Measurements from ENCODE around the gene SASH1. TPM values are rescaled to one million over a fixed set of nuclear protein-coding genes. Genes with fewer than 3 reads are reported as not detected.

SASH1 gene
- total and polyA plus RNA-seq, 9 of the 15 experiments (the other 6 are each of a cell fraction or from before 2014, with no cell fraction given), result 0.35 to 3.5 (median 1.6) TPM

DNA sequence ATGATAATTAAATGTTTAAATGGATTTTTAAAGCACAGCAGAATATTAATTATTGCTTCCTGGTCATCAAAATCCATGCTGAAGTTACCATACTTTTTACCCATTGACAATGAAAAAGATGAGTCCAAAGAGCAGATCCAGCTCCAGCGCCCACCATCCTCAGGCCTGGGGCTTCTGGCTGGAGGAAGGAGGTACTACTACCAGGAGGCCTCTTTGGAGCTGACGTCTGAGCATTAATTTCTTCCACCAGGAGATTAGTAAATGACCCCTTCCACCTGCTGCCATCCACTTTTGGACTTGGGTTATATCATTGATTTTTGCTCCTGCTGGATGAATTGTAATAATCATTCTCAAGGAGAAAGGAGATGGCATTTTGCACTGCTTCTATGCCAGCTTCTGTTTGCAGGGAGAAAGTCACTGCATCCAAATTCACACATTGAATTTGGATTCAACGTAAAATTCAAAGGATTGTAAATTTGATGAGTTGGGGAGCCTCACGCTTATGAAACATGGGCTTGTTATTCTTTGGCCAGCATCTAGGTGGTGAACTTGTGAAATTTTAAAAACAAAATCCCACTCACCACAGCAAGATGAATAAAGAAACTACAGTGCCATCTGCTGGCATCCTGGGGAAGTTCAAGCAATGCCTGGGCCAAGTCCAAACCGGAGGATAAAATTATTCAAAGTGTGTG lies 121.8 kb downstream of the SASH1 start:
- Histone ChIP-seq H3K9me1 (ENCODE audit: control insufficient read depth, insufficient read depth, low read length) (no peaks in the 10 kb centered on the region), H3K4me3 (no peak overlapping the region), H3K4me1 (replicated peaks in 1 of 2; ENCODE audit: control insufficient read depth in 2 of 2, insufficient read depth in 2 of 2, low read length in 2 of 2) (no peaks in the 10 kb centered on the region), H3K4me2 (ENCODE audit: insufficient read depth, low read length) (no peak overlapping the region), H2AFZ (ENCODE audit: low read depth, low read length) (no peak overlapping the region), H3K9me3 (replicated peaks; ENCODE audit: control insufficient read depth, insufficient read depth, low read depth, low read length) (no peaks in the 10 kb centered on the region), H3K36me3 (ENCODE audit: control insufficient read depth, insufficient read depth, low read length) (no peaks in the 10 kb centered on the region), H3K27me3 (ENCODE audit: control insufficient read depth in 2 of 2, insufficient read depth in 2 of 2, low read length in 2 of 2) (peaks cover 8 to 13% of the 10 kb centered on the region in 2 experiments; a peak in 3 of 5 replicates), H4K20me1 (replicated peaks; ENCODE audit: control insufficient read depth, insufficient read depth, low read length) (no peaks in the 10 kb centered on the region), H3K9ac (ENCODE audit: insufficient read depth in 1 of 2, low read depth in 2 of 2, low read length in 2 of 2) (no peak overlapping the region), H3K79me2 (ENCODE audit: control insufficient read depth, insufficient read depth, low read length) (no peaks in the 10 kb centered on the region), H3K27ac (ENCODE audit: extremely low read depth, low read depth, low read length) (no peak overlapping the region)
- DNase-seq (ENCODE audit: extremely low read depth in 1 of 4, low spot score in 3 of 4) (peak; percentile 71 to 77 (median 72)), ATAC-seq (peak; percentile 97), FAIRE-seq (peak; percentile 95)
- BruUV-seq (replicated peaks), result no TSS peak
- WGBS (ENCODE audit: insufficient coverage, low coverage, missing lambda C conversion rate), result 4% methylated on average over 5 of the region's 5 CpGs
- CTCF ChIA-PET (ENCODE audit: low intra/inter-chr PET ratio), result interaction anchor here (0.7 to 2.5 kb wide), 5 partner anchors 230 to 1073 kb away, joined by 3 to 12 read pairs (median 5); no protein-coding TSS in a partner anchor
- POLR2A ChIA-PET, result interaction anchor here (0.6 kb wide), 1 partner anchor 1025 kb away, joined by 3 read pairs; no protein-coding TSS in a partner anchor
- in situ Hi-C loops (cut with MboI), result no loop called here
- intact Hi-C loops (cut with micrococcal nuclease), result loop anchor here (1.0 to 10.0 kb wide), 3 partner anchors 287 to 958 kb away; no protein-coding TSS in a partner anchor
- TF ChIP-seq MYBL2 (IDR thresholded peaks at IDR 0.05; ENCODE audit: low read depth) (no peak), MYBL2 (CRISPR knock-in tag; IDR thresholded peaks at IDR 0.05; ENCODE audit: borderline replicate concordance) (no peak), RAD21 (CRISPR knock-in tag; conservative IDR thresholded peaks at IDR 0.05 in 1 of 2, IDR thresholded peaks at IDR 0.05 in 1 of 2) (peak; percentile 81 to 85), DDX20 (tag; IDR thresholded peaks at IDR 0.05; ENCODE audit: low read depth) (no peak), SOX6 (IDR thresholded peaks at IDR 0.05) (no peak), MBD2 (IDR thresholded peaks at IDR 0.05; ENCODE audit: borderline replicate concordance, low read depth) (no peak), SUPT5H (IDR thresholded peaks at IDR 0.05) (no peak), ZC3H4 (CRISPR knock-in tag; IDR thresholded peaks at IDR 0.05; ENCODE audit: borderline replicate concordance) (no peak)
- TF ChIP-seq, protein P1, sequence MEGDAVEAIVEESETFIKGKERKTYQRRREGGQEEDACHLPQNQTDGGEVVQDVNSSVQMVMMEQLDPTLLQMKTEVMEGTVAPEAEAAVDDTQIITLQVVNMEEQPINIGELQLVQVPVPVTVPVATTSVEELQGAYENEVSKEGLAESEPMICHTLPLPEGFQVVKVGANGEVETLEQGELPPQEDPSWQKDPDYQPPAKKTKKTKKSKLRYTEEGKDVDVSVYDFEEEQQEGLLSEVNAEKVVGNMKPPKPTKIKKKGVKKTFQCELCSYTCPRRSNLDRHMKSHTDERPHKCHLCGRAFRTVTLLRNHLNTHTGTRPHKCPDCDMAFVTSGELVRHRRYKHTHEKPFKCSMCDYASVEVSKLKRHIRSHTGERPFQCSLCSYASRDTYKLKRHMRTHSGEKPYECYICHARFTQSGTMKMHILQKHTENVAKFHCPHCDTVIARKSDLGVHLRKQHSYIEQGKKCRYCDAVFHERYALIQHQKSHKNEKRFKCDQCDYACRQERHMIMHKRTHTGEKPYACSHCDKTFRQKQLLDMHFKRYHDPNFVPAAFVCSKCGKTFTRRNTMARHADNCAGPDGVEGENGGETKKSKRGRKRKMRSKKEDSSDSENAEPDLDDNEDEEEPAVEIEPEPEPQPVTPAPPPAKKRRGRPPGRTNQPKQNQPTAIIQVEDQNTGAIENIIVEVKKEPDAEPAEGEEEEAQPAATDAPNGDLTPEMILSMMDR (IDR thresholded peaks at IDR 0.05 in 2 of 3, conservative IDR thresholded peaks at IDR 0.05 in 1 of 3; ENCODE audit: insufficient read depth in 2 of 3, low read depth in 1 of 3, low read length in 3 of 3), result peak; percentile 91 to 98 (median 94)
- TF ChIP-seq, protein P2, sequence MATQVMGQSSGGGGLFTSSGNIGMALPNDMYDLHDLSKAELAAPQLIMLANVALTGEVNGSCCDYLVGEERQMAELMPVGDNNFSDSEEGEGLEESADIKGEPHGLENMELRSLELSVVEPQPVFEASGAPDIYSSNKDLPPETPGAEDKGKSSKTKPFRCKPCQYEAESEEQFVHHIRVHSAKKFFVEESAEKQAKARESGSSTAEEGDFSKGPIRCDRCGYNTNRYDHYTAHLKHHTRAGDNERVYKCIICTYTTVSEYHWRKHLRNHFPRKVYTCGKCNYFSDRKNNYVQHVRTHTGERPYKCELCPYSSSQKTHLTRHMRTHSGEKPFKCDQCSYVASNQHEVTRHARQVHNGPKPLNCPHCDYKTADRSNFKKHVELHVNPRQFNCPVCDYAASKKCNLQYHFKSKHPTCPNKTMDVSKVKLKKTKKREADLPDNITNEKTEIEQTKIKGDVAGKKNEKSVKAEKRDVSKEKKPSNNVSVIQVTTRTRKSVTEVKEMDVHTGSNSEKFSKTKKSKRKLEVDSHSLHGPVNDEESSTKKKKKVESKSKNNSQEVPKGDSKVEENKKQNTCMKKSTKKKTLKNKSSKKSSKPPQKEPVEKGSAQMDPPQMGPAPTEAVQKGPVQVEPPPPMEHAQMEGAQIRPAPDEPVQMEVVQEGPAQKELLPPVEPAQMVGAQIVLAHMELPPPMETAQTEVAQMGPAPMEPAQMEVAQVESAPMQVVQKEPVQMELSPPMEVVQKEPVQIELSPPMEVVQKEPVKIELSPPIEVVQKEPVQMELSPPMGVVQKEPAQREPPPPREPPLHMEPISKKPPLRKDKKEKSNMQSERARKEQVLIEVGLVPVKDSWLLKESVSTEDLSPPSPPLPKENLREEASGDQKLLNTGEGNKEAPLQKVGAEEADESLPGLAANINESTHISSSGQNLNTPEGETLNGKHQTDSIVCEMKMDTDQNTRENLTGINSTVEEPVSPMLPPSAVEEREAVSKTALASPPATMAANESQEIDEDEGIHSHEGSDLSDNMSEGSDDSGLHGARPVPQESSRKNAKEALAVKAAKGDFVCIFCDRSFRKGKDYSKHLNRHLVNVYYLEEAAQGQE (IDR thresholded peaks at IDR 0.05; ENCODE audit: borderline replicate concordance), result peak; percentile 55
- TF ChIP-seq, protein P2 (CRISPR knock-in tag; IDR thresholded peaks at IDR 0.05; ENCODE audit: low read depth), result no peak
